Cardiac fibroblast (primary cell): ENCODE data around the gene HIPK3.
"Not testable (repeated sequence)": the region's sequence is repeated elsewhere in the genome, so short reads cannot be mapped to it uniquely, and the experiment has no call there.

Source experiments
- DNase-seq, 2 donors: peaks; one replicate each; pipeline versions ENCODE4 v3.0.0 to v3.0.0-alpha.2; 2010; ENCODE audit warnings: low read depth in 2 of 2
- H3K4me3 ChIP-seq, 2 donors: replicated peaks in 1 of 2; 1 replicate in 1 of 2; 2 replicates in 1 of 2; pipeline ENCODE4 v1.5.1; 2011; ENCODE audit warnings: low read depth in 2 of 2, low read length in 2 of 2, mild to moderate bottlenecking in 2 of 2, moderate library complexity in 1 of 2
- TF ChIP-seq, protein P1 (sequence below): IDR thresholded peaks from one replicate; pipeline ENCODE4 v1.5.1; 2011; ENCODE audit warnings: low read depth, mild to moderate bottlenecking, low read length, inconsistent platforms

Gene HIPK3

DNA sequence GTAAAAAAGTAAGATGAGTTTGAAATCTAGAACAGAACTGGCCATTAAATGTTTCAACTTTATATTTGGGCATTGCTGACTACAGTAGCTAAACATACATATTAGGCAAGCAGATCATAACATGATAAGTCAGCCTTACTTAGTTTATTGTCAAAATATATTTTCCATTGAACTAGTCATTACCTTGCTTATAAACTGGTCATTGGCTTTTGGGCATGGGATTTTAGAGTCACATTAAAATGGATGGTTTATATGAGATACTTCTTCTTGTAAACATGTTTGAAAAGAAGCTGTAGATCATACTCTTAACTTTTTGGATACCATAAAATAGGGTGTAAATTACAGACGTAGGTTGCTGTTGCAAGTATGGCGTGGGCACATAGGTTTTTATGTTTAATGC is 2.7 kb downstream of the HIPK3 start:
- H3K4me3 ChIP-seq, result peak overlapping the region; percentile 90 to 95
- DNase-seq, result peak in 1 of 2 donors; percentile 13
- TF ChIP-seq, protein P1, sequence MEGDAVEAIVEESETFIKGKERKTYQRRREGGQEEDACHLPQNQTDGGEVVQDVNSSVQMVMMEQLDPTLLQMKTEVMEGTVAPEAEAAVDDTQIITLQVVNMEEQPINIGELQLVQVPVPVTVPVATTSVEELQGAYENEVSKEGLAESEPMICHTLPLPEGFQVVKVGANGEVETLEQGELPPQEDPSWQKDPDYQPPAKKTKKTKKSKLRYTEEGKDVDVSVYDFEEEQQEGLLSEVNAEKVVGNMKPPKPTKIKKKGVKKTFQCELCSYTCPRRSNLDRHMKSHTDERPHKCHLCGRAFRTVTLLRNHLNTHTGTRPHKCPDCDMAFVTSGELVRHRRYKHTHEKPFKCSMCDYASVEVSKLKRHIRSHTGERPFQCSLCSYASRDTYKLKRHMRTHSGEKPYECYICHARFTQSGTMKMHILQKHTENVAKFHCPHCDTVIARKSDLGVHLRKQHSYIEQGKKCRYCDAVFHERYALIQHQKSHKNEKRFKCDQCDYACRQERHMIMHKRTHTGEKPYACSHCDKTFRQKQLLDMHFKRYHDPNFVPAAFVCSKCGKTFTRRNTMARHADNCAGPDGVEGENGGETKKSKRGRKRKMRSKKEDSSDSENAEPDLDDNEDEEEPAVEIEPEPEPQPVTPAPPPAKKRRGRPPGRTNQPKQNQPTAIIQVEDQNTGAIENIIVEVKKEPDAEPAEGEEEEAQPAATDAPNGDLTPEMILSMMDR, result no peak

DNA sequence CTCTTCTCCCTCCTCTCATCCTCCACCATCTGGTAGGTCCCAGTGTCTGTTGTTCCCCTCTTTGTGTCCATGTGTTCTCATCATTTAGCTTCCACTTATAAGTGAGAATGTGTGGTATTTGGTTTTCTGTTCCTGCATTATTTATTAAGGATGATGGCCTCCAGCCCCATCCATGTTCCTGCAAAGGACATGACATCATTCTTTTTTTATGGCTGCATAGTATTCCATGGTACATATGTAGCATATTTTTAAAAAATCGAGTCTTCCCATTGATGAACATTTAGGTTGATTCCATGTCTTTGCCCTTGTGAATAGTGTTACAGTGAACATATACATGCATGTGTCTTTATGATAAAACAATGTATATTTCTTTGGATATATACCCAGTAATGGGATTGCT is 4.2 kb downstream of the HIPK3 start:
- H3K4me3 ChIP-seq, DNase-seq: not testable (repeated sequence)

DNA sequence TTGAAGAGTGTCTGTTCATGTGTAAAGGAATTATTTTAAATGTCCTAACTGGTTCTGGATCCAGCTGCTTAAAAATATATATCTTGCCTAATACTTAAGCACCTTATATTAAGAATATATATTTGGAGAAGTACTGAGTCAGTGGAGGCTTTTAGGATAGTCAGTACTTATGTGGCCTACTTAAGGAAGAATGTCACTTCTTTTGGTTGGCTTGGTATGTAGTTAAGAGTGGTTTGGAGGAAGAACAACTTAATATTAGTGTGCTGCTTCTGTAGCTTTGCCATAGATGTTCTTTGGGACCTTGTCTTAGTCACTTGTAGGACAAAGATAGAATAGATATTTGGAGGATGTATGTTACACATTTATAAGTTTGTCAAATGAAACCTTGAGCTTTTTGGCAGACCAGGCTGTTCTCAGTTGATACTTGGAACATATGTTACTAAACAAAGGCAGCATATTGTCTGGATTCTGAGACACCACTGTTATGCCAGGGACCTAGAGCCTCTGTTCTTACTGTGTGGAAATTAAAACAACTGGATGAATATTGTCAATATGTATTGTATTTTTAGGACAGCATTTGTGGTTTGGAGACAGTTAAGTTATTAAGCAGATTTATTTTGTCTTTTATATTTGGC is 4.9 kb downstream of the HIPK3 start:
- peak in 1 of 2 donors; percentile 36 for DNase-seq
- TF ChIP-seq, protein P1, result no peak
- no peak overlapping the region for H3K4me3 ChIP-seq

DNA sequence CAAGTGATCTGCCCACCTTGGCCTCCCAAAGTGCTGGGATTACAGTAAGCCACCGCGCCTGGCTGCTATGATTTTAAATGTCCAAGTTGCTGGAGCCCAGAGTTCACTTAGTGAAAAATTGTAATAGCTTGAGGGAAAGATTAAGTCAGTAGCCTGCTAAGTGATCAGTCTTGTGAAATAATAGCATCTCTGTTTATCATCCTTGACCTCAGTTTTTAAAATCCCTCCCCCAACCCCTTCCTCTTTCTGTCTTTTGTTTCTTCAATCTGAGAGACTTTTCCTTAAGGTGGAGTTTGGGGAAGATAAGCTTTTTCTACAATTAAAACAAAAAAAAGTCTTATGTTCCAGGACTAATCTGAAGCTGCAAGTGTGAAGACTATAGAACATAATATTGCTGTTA is 6.4 kb downstream of the HIPK3 start:
- H3K4me3 ChIP-seq, result no peak overlapping the region
- TF ChIP-seq, protein P1, result no peak
- no peak for DNase-seq

DNA sequence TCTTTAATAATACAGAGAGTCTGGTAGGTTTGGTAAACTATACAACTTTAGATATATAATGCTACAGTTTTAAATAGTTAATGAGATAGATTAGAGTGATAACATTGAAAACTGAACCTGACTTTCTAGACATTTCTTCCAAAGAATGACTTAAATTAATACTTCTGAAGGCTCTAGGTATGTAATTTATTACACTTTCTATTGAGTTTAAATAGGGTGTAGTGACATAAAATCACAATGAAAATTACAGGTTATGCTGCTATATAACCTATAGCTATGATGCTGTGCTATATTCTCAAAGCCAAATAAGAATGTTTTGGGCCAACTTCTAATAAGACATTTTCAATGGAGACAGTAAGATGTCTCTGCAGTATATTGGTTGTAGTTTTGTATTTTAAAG is 7.7 kb downstream of the HIPK3 start:
- no peak overlapping the region for H3K4me3 ChIP-seq
- no peak for DNase-seq
- TF ChIP-seq, protein P1, result no peak

DNA sequence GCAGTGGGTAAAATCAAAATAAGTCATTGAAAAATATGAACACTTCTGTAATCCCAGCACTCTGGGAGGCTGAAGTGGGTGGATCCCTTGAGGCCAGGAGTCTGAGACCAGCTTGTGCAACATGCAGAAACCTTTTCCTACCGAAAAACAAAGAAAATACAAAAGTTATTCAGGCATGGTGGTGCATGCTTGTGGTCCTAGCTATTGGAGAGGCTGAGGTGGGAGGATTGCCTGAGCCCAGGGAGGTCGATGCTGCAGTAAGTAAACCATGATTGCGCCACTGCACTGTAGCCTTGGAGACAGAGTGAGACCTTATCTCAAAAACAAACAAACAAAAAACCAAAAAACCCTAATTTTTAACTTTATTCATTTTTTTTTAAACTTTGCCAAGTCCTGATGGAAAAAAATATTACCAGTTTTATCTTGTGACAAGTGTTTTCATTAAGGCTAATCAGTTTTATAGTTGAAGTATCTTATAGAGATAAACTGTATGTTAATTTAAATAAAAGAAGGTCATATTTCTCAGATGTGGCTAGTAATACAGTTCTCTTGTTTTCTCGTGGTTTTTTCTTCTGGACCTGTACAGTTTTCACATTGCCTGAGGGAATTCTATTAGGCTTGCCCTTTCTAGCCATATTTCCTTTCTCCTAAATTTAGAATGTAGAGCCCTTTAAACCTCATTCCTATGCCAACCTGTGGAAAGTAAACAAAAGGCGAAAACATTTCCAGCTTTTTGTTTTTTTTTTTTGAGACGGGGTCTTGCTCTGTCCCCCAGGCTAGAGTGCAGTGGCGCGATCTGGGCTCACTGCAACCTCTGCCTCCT is 9.4 kb downstream of the HIPK3 start:
- TF ChIP-seq, protein P1, result no peak
- DNase-seq, result peak; percentile 84 to 91
- H3K4me3 ChIP-seq, result no peak overlapping the region

DNA sequence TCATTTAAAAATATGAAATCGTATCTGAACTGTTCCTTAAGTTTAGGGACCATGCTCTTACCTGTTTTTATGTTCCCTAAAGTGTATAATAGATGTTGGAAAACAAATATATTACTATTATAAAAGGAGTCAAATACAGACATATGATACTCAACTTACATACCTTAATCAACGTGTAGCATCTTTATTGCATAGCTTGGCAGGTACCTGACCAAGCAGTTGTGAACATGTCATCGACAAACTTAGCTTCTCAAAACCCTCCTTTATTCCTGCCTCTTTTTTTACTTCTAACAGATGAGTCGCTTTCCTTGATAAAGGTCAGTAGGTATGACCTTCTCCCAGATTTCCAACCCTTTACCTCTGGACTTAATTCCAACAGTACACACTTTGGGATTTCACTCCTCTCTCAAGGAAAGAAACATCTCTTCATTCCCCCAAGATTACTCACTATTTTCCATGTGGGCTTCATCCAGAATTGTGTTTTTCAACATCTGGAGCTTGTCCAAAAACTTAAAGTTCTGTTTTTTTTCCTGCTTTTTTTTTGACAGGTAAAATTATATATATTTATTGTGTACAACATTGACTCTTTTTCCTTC is 11.9 kb downstream of the HIPK3 start:
- TF ChIP-seq, protein P1, result no peak
- peak; percentile 39 to 59 for DNase-seq
- H3K4me3 ChIP-seq, result no peak overlapping the region
